NT2/D1 (cell line): ENCODE data around the gene MAN1A1.

Experiments used
- YY1 ChIP-seq: IDR thresholded peaks from 2 replicates; pipeline ENCODE4 v1.6.1; 2011; ENCODE audit not compliant: insufficient read length, insufficient read depth
- ZNF274 ChIP-seq: IDR thresholded peaks from 2 replicates; pipeline ENCODE4 v1.6.1; 2011; ENCODE audit warnings: mild to moderate bottlenecking, low read depth, low read length

GRCh38 chr6:119243657-119244056, 105.9 kb downstream of the MAN1A1 start:
- TF ChIP-seq YY1, result no peak
- TF ChIP-seq ZNF274, result no peak
